H9 (cell line): ENCODE measurements around the gene LHFPL6. TPM values are rescaled to one million over a fixed set of nuclear protein-coding genes. Genes with fewer than 3 reads are reported as not detected.

Experiments
- DNase-seq: peaks from one replicate; pipeline ENCODE4 v3.0.0-alpha.2; 2017
- H2AFZ ChIP-seq: one replicate; pipeline ENCODE4 v1.6.1; 2013; ENCODE audit warnings: mild to moderate bottlenecking, low read length, control low read depth, moderate library complexity
- H2AK5ac ChIP-seq: 2 replicates; pipeline ENCODE4 v1.6.1; 2013; ENCODE audit warnings: low read length, control low read depth, mixed read lengths; ENCODE audit not compliant: insufficient read length
- H2BK120ac ChIP-seq: one replicate; pipeline ENCODE4 v1.6.1; 2013; ENCODE audit warnings: low read depth, mild to moderate bottlenecking, low read length, control low read depth, inconsistent platforms; ENCODE audit not compliant: poor library complexity, severe bottlenecking
- H2BK12ac ChIP-seq: 2 replicates; pipeline ENCODE4 v1.6.1; 2013; ENCODE audit warnings: low read length, control low read depth, mixed read lengths, low read depth; ENCODE audit not compliant: insufficient read length
- H2BK15ac ChIP-seq: 2 replicates; pipeline ENCODE4 v1.6.1; 2013; ENCODE audit warnings: low read depth, low read length, control low read depth
- H2BK20ac ChIP-seq: one replicate; pipeline ENCODE4 v1.6.1; 2013; ENCODE audit warnings: low read depth, mild to moderate bottlenecking, low read length, control low read depth, inconsistent platforms; ENCODE audit not compliant: poor library complexity, severe bottlenecking
- H2BK5ac ChIP-seq: 2 replicates; pipeline ENCODE4 v1.6.1; 2013; ENCODE audit warnings: low read length, control low read depth, mixed read lengths; ENCODE audit not compliant: insufficient read length
- H3K14ac ChIP-seq: 2 replicates; pipeline ENCODE4 v1.6.1; 2013; ENCODE audit warnings: low read length, control low read depth; ENCODE audit not compliant: insufficient read depth
- H3K18ac ChIP-seq: 2 replicates; pipeline ENCODE4 v1.6.1; 2013; ENCODE audit warnings: low read depth, mild to moderate bottlenecking, mixed read lengths, low read length, control low read depth; ENCODE audit not compliant: insufficient read length
- H3K23ac ChIP-seq: 2 replicates; pipeline ENCODE4 v1.6.1; 2013; ENCODE audit warnings: low read length, control low read depth, mixed read lengths, low read depth; ENCODE audit not compliant: insufficient read length
- H3K23me2 ChIP-seq: 2 replicates; pipeline ENCODE4 v1.6.1; 2013; ENCODE audit warnings: low read depth, mild to moderate bottlenecking, mixed read lengths, low read length, control low read depth; ENCODE audit not compliant: insufficient read length, poor library complexity, severe bottlenecking
- H3K27ac ChIP-seq: 2 replicates; pipeline ENCODE4 v1.5.1; 2013; ENCODE audit warnings: low read length, control low read depth, mixed read lengths, low read depth; ENCODE audit not compliant: insufficient read length
- H3K27me3 ChIP-seq: 2 replicates; pipeline ENCODE4 v1.6.1; 2013; ENCODE audit warnings: low read length, control low read depth, inconsistent platforms; ENCODE audit not compliant: insufficient read depth
- H3K4ac ChIP-seq: 2 replicates; pipeline ENCODE4 v1.6.1; 2013; ENCODE audit warnings: low read depth, mild to moderate bottlenecking, control low read depth, inconsistent platforms, low read length, moderate library complexity
- H3K4me1 ChIP-seq: 2 replicates; pipeline ENCODE4 v1.6.1; 2013; ENCODE audit warnings: low read length, control low read depth, inconsistent platforms; ENCODE audit not compliant: insufficient read depth
- H3K4me2 ChIP-seq: 2 replicates; pipeline ENCODE4 v1.6.1; 2013; ENCODE audit warnings: low read length, control low read depth, mixed read lengths; ENCODE audit not compliant: insufficient read length, insufficient read depth
- H3K56ac ChIP-seq: 2 replicates; pipeline ENCODE4 v1.6.1; 2013; ENCODE audit warnings: low read depth, mild to moderate bottlenecking, mixed read lengths, low read length, control low read depth; ENCODE audit not compliant: insufficient read length
- H3K79me1 ChIP-seq: 2 replicates; pipeline ENCODE4 v1.6.1; 2013; ENCODE audit warnings: low read depth, mild to moderate bottlenecking, moderate library complexity, low read length, control low read depth, inconsistent platforms; ENCODE audit not compliant: insufficient read depth, poor library complexity, severe bottlenecking
- H3K79me2 ChIP-seq: 2 replicates; pipeline ENCODE4 v1.6.1; 2013; ENCODE audit warnings: low read length, control low read depth, inconsistent platforms; ENCODE audit not compliant: insufficient read depth
- H3K9ac ChIP-seq: 2 replicates; pipeline ENCODE4 v1.6.1; 2013; ENCODE audit warnings: low read length, control low read depth, mixed read lengths; ENCODE audit not compliant: insufficient read length; ENCODE audit errors: extremely low read depth
- H3K9me3 ChIP-seq: one replicate; pipeline ENCODE4 v1.6.1; 2013; ENCODE audit warnings: low read depth, low read length, inconsistent platforms; ENCODE audit not compliant: control insufficient read depth
- H3T11ph ChIP-seq: one replicate; pipeline ENCODE4 v1.6.1; 2013; ENCODE audit warnings: mild to moderate bottlenecking, low read length, control low read depth, inconsistent platforms
- H4K20me1 ChIP-seq: one replicate; pipeline ENCODE4 v1.6.1; 2013; ENCODE audit not compliant: control insufficient read depth, insufficient read length, insufficient read depth
- H4K5ac ChIP-seq: 2 replicates; pipeline ENCODE4 v1.6.1; 2013; ENCODE audit warnings: low read depth, mild to moderate bottlenecking, mixed read lengths, low read length, control low read depth; ENCODE audit not compliant: insufficient read length
- H4K8ac ChIP-seq: replicated peaks from 2 replicates; pipeline ENCODE4 v1.6.1; 2013; ENCODE audit warnings: low read length, control low read depth, mixed read lengths, low read depth; ENCODE audit not compliant: insufficient read length
- H4K91ac ChIP-seq: 2 replicates; pipeline ENCODE4 v1.6.1; 2013; ENCODE audit warnings: low read depth, mild to moderate bottlenecking, moderate library complexity, mixed read lengths, low read length, control low read depth; ENCODE audit not compliant: insufficient read length
- H3K27ac Mint-ChIP-seq, 3 experiments: 2 replicates in 2 of 3; 3 replicates in 1 of 3; pipeline ENCODE4 v1.8.0; 2020 to 2021; ENCODE audit warnings: mixed read lengths in 3 of 3, mild to moderate bottlenecking in 1 of 3, moderate library complexity in 1 of 3
- H3K27me3 Mint-ChIP-seq: 2 replicates; pipeline ENCODE4 v1.8.0; 2021; ENCODE audit warnings: low read depth, mild to moderate bottlenecking, moderate library complexity, mixed read lengths
- H3K36me3 Mint-ChIP-seq, 3 experiments: 2 replicates in 2 of 3; 3 replicates in 1 of 3; pipeline ENCODE4 v1.8.0; 2020 to 2021; ENCODE audit warnings: low read depth in 3 of 3, mixed read lengths in 3 of 3; ENCODE audit not compliant: insufficient read depth in 1 of 3
- H3K4me1 Mint-ChIP-seq, 2 experiments: 2 replicates each; pipeline ENCODE4 v1.8.0; 2020; ENCODE audit warnings: mixed read lengths in 2 of 2
- H3K4me3 Mint-ChIP-seq, 2 experiments: 2 replicates in 1 of 2; 3 replicates in 1 of 2; pipeline ENCODE4 v1.8.0; 2020 to 2021; ENCODE audit warnings: mild to moderate bottlenecking in 2 of 2, mixed read lengths in 2 of 2, moderate library complexity in 1 of 2
- H3K9me3 Mint-ChIP-seq, 2 experiments: 2 replicates in 1 of 2; 3 replicates in 1 of 2; pipeline ENCODE4 v1.8.0; 2020; ENCODE audit warnings: mild to moderate bottlenecking in 2 of 2, mixed read lengths in 2 of 2, moderate library complexity in 1 of 2
- WGBS: extraction: QIAGEN DNeasy Blood & Tissue Kit; methylation state at CpG from one replicate; pipeline ENCODE4 v1.1.7; 2013; ENCODE audit warnings: missing lambda C conversion rate, low lambda C conversion rate, mixed read lengths; ENCODE audit not compliant: insufficient read length; ENCODE audit errors: extremely low coverage; 5-methylcytosine and 5-hydroxymethylcytosine counted together
- total RNA-seq: library from RNA; stranded (reverse); gene quantifications from 2 replicates; pipeline ENCODE4 v1.2.1, GENCODE V29; 2021
- TF ChIP-seq, protein P1 (sequence below): fragments of 200-600 bp; sonication (generic); conservative IDR thresholded peaks from 3 replicates; pipeline ENCODE4 v1.8.0; 2021; ENCODE audit warnings: antibody characterized with exemption, mild to moderate bottlenecking

The LHFPL6 gene
- total RNA-seq, 1 experiment from 2014 or later = 3.5 TPM

- H2BK120ac ChIP-seq = no peak overlapping the region
- H3K4ac ChIP-seq = no peak overlapping the region
- Mint-ChIP-seq H3K9me3 (peaks cover 26 to 34% of the 10 kb centered on the region in 2 experiments), H3K4me1 (no peaks in the 10 kb centered on the region), H3K27me3 (peaks cover 1% of the 10 kb centered on the region; the same call in 1 of the 2 replicates), H3K36me3 (peaks cover 13 to 23% (median 23%) of the 10 kb centered on the region in 3 experiments), H3K27ac (no peak overlapping the region), H3K4me3 (no peak overlapping the region)
- no peaks in the 10 kb centered on the region for H3K9me3 ChIP-seq
- DNase-seq = no peak
- H2AK5ac ChIP-seq = no peak overlapping the region
- no peak overlapping the region for H2BK20ac ChIP-seq
- no peaks in the 10 kb centered on the region for H3K23me2 ChIP-seq
- no peak overlapping the region for H4K91ac ChIP-seq
- no peak overlapping the region for H2BK15ac ChIP-seq
- TF ChIP-seq, protein P1, sequence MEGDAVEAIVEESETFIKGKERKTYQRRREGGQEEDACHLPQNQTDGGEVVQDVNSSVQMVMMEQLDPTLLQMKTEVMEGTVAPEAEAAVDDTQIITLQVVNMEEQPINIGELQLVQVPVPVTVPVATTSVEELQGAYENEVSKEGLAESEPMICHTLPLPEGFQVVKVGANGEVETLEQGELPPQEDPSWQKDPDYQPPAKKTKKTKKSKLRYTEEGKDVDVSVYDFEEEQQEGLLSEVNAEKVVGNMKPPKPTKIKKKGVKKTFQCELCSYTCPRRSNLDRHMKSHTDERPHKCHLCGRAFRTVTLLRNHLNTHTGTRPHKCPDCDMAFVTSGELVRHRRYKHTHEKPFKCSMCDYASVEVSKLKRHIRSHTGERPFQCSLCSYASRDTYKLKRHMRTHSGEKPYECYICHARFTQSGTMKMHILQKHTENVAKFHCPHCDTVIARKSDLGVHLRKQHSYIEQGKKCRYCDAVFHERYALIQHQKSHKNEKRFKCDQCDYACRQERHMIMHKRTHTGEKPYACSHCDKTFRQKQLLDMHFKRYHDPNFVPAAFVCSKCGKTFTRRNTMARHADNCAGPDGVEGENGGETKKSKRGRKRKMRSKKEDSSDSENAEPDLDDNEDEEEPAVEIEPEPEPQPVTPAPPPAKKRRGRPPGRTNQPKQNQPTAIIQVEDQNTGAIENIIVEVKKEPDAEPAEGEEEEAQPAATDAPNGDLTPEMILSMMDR = no peak
- H4K5ac ChIP-seq = no peak overlapping the region
- H3K79me1 ChIP-seq = no peaks in the 10 kb centered on the region
- H3K79me2 ChIP-seq = no peaks in the 10 kb centered on the region
- no peak overlapping the region for H2BK12ac ChIP-seq
- H4K20me1 ChIP-seq = no peaks in the 10 kb centered on the region
- no peak overlapping the region for H4K8ac ChIP-seq
- no peaks in the 10 kb centered on the region for H3K27me3 ChIP-seq
- no CpG with 5 or more reads among the region's 1 CpG for WGBS
- H3K23ac ChIP-seq = no peak overlapping the region
- no peak overlapping the region for H2BK5ac ChIP-seq
- no peak overlapping the region for H3K14ac ChIP-seq
- H3K18ac ChIP-seq = no peak overlapping the region
- no peak overlapping the region for H2AFZ ChIP-seq
- H3K56ac ChIP-seq = no peak overlapping the region
- H3K9ac ChIP-seq = no peak overlapping the region
- no peak overlapping the region for H3K4me2 ChIP-seq
- no peak overlapping the region for H3T11ph ChIP-seq
- no peak overlapping the region for H3K27ac ChIP-seq
- H3K4me1 ChIP-seq = no peaks in the 10 kb centered on the region
These were observed 306.0 kb downstream of the LHFPL6 start for GRCh38 chr13:39297023-39297422.
